GM21619 (cell line): Measurements from ENCODE around the gene PPM1H.

Experiments
- ATAC-seq: cut with Tn5 transposase; IDR thresholded peaks from one replicate; pipeline ENCODE4 v1.9.1; 2021; ENCODE audit not compliant: unreplicated experiment

PPM1H gene

DNA sequence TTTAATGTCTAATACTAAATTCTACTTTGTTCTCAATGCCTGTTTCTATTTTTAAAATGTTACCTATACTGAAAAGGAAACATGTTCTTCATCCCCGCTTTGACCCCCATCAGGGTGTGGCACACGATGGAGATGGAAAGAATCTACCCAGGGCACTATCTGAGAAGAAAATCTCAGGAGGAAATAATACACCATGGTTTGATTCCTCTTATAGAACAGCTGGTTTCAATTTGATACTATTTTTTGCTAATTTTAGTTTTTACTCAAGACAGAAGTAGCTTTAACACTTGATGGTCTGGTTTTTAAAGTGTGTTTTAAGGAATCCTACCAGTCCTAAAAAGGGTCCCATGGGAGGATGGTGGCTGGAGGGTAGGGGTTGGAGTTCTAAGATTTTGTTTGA, 56.7 kb downstream of the PPM1H start:
- ATAC-seq = no peak

DNA sequence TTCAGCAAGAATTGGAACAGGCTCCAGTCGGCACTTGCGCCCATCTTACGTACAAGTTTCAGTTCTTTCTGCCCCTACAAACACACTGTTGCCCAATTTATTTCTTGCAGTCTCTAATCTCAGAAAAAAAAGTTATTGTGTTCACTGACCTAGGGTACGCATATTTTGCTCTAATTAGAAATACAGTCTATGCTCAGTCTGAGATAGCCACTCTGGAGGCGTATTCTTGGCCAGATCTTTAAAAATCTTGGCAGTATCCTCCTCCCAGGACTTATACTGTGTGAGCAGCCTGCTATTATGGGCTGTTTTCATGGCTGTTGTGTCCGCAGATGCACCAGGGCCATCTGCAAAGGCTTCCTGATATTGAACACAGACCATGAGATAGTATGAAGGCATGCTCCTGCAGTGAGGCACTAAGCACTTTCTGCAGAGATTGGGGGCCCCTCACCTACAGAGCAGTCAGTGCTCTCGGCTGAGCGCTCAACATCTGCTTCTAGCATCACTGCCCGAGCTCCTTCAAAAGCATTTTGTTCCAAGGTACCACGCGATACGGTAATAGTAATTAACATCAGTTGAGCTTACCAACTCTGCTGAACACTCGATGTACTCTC, 57.9 kb downstream of the PPM1H start:
- no peak for ATAC-seq

DNA sequence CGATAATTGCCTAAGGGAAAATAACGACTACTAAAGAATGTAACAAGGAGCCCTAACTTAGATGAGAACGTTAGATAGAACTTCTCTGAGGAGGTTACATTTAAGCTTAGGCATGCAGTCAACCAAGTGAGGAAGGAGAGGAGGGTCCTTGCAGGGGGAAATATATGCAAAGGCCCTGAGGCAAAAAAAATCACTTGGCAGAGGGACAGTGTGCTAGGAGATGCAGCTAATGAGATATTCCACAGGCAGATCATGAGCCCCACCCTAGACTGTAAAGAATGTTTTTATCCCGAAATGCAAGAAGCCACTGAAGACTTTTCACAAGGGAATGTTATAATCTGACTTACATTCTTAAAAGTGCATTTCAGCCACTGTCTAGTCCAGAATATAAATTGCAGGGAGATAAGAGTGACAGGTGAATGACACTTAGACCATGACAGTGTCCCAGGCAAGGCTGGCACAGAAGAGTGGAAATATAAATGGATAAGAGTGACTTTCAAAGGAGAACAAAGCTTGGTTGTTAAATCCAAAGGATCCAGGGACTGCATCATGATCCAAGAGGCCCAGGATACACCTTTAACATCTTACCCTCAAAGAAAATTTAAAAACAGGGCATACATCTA, 61.0 kb downstream of the PPM1H start:
- ATAC-seq = no peak

DNA sequence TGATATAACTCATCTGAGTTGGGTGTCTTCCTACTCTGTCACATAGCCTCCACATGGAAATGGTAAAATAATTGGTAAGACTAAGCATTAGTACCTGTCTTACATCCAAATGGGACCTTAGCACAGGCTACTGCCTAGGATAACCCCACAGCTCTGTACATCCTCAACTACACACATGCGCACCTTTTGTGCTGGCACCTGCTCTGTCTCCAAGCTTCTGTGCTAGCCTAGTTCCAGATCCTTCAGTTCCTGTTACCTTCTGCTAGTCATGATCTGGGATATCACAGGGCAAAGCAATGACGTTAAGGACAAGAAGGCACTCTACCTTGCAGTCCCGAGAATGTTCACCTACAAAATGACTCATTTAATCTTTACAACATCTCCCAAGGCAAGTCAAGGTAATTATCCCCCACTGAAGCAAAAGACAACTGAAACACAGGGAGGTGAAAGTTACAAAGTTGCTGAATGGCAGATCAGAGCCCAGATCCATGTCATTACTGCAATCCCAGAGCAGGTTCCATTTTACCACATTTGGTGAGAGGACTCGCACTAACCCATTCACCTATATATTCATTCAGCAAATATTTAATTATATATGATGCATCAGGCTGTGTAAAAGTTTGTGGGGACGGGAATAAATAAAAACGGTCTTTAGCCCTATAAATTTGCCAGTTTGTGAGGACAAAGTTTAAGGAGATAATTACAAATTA, 61.7 kb downstream of the PPM1H start:
- ATAC-seq = no peak

DNA sequence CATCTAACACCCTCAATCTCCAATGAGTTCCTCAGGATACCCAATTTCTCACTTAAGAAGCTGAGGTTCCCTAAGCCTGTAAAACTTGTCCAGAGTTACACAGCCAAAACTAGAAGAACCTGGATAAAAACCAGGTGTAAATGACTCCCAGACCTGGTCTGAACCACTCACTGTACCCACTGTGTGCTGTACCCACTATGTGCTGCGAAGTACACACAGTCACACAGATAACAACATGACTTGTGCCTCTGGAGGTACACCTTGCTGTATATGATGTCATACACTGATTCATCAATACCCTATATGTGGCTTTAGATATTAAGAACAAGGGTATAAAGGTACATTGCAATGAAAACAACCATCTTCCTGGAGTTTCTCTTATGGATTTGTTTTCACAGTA, 66.1 kb downstream of the PPM1H start:
- ATAC-seq = no peak

DNA sequence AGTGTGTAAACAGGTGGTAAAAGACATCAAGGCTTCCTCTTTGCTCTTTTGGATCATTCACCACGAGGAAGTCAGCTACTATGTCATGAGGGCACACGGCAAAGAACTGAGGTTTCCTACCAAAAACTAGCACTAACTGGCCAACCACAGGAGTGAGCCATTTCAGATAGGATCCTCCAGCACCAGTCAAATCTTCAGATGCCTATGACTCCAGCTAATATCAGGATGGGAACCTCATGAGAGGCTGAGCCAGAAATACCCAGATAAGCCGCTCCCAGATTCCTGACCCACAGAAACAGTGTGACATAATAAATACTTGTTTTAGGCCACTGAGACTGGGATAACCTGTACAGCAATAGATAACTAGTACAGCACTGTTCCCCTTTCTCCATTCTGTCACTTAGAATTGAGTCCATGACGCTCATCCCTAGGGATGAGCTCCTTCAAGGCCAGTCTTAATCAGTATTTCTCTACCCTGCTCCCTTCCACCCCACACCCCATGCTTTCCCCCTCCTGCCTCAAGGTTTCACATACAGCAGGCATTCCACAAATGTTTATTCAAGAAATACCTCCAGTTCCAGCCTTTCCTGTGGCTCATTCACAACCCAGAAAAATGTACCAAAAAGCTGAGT, 68.4 kb downstream of the PPM1H start:
- no peak for ATAC-seq

DNA sequence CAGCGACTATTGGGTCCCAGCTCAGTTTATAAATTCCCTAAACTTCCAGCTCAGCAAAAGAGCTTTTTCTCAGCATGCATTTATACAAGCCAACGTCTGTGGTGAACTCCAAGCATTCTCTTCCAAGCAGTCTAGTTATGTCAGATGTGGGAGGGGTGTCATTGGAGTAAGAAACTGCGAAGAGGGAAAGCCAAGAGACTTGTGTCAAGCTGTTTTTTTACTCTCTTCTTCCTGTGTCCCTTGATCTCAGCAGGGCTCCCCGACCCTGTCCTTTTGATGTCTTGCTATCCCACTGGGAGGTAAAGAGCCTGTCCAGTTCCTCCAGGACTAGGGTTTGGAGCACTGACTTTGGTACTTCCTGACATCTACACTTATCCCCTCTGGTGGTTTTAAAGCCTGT, 69.0 kb downstream of the PPM1H start:
- ATAC-seq = no peak

DNA sequence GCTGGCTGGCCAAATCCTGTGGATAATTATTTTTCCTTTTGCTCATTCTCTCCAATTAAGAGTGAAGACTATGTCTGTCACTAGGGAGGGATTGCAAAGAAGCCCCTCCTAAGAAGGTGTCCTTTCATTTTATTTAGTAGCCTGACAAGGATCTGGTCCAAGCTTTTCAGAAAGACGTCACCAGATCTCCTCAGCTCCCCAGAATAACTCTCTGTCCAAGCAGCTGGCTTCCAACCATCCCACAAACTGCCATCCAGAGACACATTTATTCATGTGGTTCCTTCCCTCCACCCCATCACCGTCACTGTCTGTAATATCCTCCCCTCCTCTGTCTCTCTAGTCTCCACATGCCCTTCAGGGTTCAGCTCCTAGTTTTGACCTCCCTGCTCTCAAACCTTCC, 69.9 kb downstream of the PPM1H start:
- ATAC-seq = no peak

DNA sequence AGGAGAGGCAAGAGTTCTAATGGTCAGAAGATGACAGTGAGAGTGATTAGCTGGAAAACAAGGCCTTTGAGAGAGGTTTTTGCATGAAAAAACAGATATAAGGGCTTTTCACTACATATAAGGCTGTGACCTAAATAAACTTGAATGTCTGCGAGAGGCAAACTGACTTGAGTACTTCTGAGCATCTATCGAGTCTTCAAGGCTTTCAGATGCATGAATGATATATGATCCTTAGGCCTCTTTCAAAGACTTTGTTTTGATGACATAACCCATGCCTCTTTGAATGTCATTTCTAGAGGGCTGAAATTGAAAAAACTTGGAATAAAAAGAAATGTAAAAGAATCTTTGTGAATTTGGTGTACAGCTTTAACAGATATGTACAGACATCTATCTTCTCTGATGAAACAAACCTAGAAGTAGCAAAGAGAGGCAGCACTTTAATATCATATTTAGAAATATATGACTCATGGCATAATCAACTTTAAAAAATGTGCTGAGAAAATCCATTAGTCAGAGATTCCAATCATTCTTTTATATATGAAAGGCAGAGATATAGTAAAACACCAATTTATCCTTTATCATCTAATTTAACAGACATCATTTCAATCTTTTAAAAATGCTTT, 72.6 kb downstream of the PPM1H start:
- ATAC-seq = no peak

DNA sequence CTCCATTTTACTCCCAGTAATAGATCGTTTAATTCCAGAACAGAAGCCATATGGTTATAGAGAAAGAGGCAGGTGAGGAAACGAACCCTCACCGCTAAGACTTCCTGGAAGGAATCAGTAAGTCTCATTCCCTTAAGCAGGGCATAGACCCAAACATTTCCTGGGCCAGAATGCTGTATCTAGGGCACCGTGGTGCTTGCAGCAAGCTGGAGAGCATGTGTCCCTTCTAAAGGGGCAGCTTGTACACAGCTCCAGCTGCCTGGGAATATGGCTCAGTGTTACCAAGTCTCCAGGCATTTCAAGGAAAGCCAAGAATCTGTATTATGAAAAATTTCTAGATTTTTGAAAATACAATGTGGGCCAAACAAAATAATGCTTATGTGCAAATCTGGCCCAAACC, 73.4 kb downstream of the PPM1H start:
- ATAC-seq = no peak

DNA sequence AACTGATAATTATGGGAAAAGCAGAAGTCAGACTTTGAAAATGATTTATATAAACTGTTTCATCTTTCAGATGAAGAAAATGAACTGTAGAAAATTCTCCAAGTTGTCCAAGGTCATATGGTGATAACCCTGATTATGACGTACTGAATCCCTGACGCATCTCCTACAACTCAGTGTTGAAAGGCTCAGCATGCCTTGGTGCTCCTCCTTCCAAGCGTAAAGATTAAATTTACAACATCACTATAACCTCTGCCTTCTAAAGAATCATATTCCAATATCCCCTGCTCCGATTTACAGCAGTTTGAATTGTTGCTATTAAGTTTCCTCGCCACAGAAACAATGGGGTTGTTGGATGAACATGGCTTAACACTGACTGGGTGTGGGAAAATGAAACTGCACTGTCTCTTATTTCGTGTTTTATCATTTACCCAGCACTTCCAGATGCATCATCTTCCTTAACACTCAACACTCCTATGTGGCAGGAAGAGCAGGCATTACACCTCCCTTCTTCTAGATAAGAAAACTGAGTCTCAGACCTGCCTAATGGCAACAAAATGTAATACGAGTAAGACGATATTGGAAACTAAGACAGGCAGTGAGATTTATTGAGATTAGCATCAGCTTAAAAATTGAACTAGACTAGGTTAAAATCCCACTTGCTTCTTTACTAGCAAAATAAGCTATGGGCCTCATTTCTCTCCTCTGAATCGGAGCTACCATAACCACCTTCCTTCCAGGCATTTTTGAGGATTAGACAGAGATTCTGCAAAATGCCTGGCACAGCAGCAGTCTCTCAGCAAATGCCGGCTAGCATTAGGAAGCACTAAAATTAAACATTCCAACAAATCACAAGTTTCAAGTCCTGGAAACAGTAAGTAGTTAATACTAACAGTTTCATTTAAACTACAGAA, 74.2 kb downstream of the PPM1H start:
- ATAC-seq = no peak

DNA sequence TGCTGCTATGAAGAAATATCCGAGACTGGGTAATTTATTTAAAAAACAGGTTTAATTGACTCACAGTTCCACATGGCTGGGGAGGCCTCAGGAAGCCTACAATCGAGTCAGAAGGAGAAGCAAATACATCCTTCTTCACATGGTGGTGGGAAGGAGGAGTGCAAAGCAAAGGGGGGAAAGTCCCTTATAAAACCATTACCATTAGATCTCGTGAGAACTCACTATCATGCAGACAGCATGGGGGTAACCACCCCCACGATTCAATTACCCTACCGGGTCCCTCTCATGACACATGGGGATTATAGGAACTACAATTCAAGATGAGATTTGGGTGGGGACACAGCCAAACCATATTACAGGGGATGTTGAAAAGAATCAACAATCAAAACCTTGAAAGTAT, 74.9 kb downstream of the PPM1H start:
- no peak for ATAC-seq

DNA sequence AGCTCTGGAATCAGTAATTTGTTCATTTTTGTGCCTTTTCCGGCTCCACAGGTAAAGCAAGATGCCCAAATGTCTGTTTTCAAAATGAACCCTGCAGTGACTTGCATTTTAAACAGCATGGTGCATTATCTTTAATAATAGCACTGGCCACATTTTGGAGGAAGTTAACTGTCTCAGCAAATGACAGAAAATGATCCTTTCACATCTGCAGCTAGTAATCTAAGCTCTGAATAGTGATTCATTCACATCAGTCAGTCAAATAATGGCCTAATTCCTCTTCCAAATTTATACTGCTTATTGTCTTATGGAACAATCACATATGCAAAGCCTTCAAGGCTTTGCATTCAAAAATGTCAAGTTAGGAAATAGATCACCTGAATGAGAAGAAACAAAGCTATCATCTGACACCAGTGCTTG, 75.6 kb downstream of the PPM1H start:
- no peak for ATAC-seq

DNA sequence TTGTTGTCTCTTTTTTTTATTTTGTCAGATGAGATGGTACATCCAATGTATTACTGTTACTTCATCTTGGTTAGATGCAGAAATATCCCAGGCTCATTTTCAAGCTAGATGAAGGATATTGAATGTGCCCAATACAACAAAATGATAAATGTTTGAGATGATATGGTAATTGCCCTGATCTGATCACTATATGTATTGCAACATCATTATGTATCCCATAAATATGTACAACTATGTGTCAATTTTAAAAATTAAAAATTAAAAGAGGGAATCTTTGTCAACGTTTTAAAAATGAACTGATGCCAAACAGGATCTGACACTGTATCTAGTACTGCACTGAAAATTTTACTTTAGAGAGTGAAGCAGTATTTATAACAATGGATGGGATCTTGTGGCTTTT, 78.5 kb downstream of the PPM1H start:
- ATAC-seq = no peak

DNA sequence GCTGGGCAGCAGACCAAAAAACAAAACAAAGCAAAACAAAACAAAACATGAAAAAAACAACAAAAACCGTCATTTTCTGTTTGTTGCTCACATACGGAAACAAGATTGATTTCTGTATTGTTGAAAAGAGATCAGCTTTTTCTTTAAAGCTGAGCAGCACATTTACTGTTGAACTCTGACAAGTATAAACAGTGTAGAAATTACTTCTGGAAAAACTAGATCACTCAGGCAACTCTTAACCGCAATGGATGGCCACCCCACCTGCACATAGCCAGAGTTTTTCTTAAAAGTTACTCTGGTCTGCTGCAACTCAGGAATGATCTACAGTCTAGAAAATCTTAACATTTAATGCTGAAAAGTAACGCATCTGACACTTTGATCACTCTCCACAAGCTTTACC, 80.9 kb downstream of the PPM1H start:
- no peak for ATAC-seq

DNA sequence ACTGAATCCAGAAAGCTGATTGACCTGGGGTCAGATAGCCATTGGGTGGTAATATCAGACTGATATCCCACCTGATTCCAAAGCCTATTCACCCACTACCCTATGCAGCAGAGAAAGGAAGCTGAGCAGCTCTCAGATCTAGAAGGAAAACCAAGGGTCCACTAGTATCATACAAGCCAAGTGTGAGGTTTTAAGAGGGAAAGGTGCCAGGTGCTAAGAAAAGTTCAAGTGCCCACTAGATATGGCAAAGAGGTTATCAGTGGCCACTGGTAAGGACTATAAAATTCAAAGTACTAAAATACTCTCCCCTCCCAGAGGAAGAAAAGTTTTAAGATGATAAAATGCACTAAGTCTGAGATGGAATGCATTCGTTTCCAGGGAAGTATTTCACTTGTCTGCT, 85.6 kb downstream of the PPM1H start:
- no peak for ATAC-seq

DNA sequence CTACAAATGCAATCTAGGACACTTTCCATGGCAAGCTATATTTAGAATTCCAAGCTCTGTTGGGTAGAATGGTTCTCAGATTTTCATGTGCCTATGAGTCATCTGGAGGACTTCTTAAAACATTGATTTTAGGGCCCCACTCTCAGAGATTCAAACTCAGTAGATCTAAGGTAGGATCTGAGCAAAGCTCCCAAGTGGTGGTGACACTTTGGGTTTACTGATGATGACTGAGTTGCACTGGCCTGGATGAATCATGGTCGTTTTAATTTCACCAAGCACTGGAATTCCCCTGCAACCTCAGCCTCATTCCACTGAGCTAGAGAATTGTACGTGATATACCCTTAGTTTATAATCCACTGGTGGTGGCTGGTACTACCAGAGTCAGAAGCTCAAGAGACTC, 86.5 kb downstream of the PPM1H start:
- peak; percentile 49 for ATAC-seq

DNA sequence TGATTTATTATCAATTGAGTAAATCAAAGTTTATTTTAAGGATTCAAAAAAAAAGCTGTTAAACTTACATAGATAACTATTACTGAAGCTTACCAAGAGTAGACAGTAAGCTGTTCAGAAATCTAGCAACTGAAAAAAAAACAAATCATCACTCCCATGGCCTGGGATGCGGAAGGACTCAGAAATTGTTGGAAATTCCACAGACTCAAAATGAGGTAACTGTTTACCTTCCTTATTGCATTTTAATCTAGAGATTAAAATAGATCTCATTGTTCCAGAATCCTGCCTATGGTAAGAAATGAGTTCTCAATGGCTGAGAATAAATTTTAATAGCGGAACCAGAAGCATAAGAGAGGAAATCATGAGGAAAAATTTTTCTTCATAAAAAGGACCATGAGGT, 87.2 kb downstream of the PPM1H start:
- no peak for ATAC-seq

DNA sequence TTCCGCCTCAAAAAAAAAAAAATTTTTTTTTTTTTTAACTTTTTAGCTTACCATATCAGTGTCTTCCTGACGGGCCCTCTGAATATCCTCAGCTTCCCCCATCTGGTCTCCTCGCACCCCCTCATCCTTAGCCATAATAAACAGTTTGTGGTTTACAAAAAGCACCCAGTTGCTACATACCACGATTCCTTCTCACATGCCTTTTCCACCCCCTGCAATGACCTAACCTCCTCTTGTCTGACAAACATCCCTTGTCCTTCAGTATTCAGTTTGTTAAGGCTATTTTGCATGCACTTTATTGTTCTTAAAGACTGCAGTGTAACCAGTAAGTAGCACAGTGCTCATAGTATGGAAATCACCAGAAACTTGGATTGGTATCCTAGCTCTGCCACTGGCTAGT, 88.5 kb downstream of the PPM1H start:
- ATAC-seq = no peak

DNA sequence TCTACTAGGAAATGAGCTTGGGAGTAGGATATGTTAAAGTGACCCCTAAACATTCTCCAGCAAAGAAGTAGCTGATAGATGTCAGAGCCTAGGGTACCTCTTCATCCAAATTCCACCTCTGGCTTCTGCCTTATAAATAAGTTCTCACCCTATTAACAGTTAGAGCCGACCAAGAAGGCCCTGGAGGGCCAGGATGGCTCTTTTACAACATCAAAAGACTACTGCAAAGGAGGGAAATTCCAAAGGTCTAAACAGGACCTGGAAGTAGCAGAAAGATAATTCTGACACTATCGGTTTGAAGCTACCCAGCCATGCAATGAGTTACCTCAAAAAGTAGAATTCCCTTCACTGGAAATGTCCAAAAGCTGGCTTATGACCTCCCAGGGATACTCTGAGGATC, 90.0 kb downstream of the PPM1H start:
- ATAC-seq = no peak

DNA sequence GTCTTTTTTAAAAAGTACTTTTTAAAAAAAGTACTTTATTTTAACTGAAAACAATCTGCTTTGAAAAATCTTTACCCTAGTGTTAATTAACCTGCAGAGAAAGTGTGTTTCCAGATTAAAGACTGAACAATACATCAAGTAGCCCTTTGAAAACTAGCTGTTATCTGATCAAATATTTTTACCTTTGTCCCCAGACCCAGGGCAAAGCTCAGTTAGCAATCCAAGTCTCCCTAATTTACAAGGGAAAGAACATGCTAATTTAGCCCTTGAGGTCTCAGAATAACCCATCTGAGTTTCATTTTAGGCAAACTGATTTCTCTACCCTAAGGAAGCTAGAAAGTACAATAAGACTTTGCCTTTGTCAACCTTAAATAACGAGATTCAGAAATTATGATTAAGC, 91.2 kb downstream of the PPM1H start:
- ATAC-seq = no peak
